GM23338 (cell line): ENCODE results near the gene KIRREL3.

ENCODE experiments used
- CREB1 ChIP-seq: fragments of 250-450 bp; sonication (Bioruptor Pico); IDR thresholded peaks from 2 replicates; pipeline ENCODE4 v1.5.0; 2020; ENCODE audit warnings: low read depth, mild to moderate bottlenecking, moderate library complexity
- CTCF ChIP-seq, 2 experiments: fragments of 200-600 bp in 1 of 2; sonication (generic) in 1 of 2; conservative IDR thresholded peaks; 2 replicates each; pipeline versions ENCODE4 v1.5.1 to v1.6.1; 2016 to 2017; ENCODE audit warnings: antibody characterized with exemption in 2 of 2, low read depth in 2 of 2, mild to moderate bottlenecking in 2 of 2, moderate library complexity in 1 of 2
- ETS1 ChIP-seq: IDR thresholded peaks from 2 replicates; pipeline ENCODE4 v1.6.1; 2016; ENCODE audit warnings: antibody characterized with exemption
- EZH2 ChIP-seq: fragments of 200-600 bp; sonication (generic); IDR thresholded peaks from one replicate; pipeline ENCODE4 v1.8.0; 2017; ENCODE audit warnings: antibody characterized with exemption, mild to moderate bottlenecking, low read depth; ENCODE audit not compliant: unreplicated experiment
- EZH2phosphoT487 ChIP-seq: fragments of 200-600 bp; sonication (generic); IDR thresholded peaks from one replicate; pipeline ENCODE4 v1.8.1; 2018; ENCODE audit warnings: antibody characterized with exemption; ENCODE audit not compliant: unreplicated experiment
- JUNB ChIP-seq: IDR thresholded peaks from one replicate; pipeline ENCODE4 v1.6.1; 2016; ENCODE audit warnings: antibody characterized with exemption; ENCODE audit not compliant: unreplicated experiment
- NANOG ChIP-seq: IDR thresholded peaks from 2 replicates; pipeline ENCODE4 v1.6.1; 2016; ENCODE audit warnings: antibody characterized with exemption, borderline replicate concordance
- POLR2AphosphoS5 ChIP-seq: IDR thresholded peaks from 2 replicates; pipeline ENCODE4 v1.6.1; 2016; ENCODE audit warnings: antibody characterized with exemption, low read depth
- REST ChIP-seq: IDR thresholded peaks from one replicate; pipeline ENCODE4 v1.6.1; 2018; ENCODE audit warnings: antibody characterized with exemption; ENCODE audit not compliant: unreplicated experiment
- STAT1 ChIP-seq: IDR thresholded peaks from one replicate; pipeline ENCODE4 v1.6.1; 2016; ENCODE audit warnings: antibody characterized with exemption; ENCODE audit not compliant: unreplicated experiment
- ZNF331 ChIP-seq: fragments of 250-450 bp; sonication (Bioruptor Pico); IDR thresholded peaks from 2 replicates; pipeline ENCODE4 v1.5.0; 2020; ENCODE audit warnings: low read depth, mild to moderate bottlenecking, moderate library complexity

- TF ChIP-seq CTCF (conservative IDR thresholded peaks at IDR 0.05; ENCODE audit: low read depth in 2 of 2) (no peak), POLR2AphosphoS5 (no peak), CREB1 (CRISPR knock-in tag) (no peak), EZH2 (no peak), EZH2phosphoT487 (no peak), REST (peak; percentile 65), JUNB (no peak), ZNF331 (CRISPR knock-in tag) (no peak), NANOG (no peak), ETS1 (no peak), STAT1 (no peak)
These were observed 61.9 kb downstream of the KIRREL3 start for GRCh38 chr11:126938718-126939117.
